HEK293T (cell line): ENCODE measurements around the gene RNFT2.

Experiments
- CTBP1 ChIP-seq: fragments of 450-650 bp; IDR thresholded peaks from 2 replicates; pipeline ENCODE4 v1.6.1; 2016; ENCODE audit warnings: borderline replicate concordance
- ELF4 ChIP-seq: fragments of 450-650 bp; IDR thresholded peaks from 2 replicates; pipeline ENCODE4 v1.6.1; 2017; ENCODE audit warnings: antibody characterized with exemption
- HDGF ChIP-seq: fragments of 450-650 bp; IDR thresholded peaks from 2 replicates; pipeline ENCODE4 v1.6.1; 2017; ENCODE audit warnings: antibody characterized with exemption, borderline replicate concordance
- SP1 ChIP-seq: fragments of 450-650 bp; IDR thresholded peaks from 2 replicates; pipeline ENCODE4 v1.6.1; 2017
- TF ChIP-seq, protein P1 (sequence below): fragments of 450-650 bp; IDR thresholded peaks from 2 replicates; pipeline ENCODE4 v1.6.1; 2016

DNA sequence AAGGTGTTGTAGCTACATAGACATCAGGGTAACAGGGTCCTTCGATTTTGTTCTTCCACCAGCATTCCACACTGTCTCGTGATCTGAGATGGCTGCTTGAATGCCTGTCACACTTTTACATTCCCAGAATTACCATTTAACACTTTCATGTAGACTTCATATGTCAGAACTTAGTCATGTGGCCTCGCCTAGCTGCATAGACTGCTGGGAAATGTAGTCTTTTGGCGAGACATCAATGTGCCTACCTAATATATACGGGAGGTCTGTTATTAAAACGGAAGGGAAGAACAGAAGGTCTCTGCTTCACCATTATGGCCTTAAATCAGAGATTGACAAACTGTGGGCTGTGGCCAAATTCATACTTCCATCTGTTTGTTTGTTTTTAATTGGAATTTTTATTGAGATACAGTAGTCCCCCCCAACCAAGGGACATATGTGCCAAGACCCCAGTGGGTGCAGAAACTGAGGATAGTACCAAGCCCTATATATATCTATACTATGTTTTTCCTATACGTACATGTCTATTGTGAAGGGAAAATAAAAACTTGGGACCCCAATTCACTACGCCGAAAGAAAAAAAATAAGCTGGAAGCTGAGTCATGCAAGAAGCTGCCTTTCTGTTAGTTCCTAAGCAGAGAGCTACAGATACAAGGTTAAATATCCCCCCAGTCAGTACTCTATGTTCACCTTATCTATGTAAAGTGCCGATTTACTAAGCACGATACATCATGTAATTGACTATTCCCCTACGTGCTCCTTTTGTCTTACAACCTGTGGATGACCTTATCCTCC lies 154.4 kb downstream of the RNFT2 start:
- TF ChIP-seq, protein P1, sequence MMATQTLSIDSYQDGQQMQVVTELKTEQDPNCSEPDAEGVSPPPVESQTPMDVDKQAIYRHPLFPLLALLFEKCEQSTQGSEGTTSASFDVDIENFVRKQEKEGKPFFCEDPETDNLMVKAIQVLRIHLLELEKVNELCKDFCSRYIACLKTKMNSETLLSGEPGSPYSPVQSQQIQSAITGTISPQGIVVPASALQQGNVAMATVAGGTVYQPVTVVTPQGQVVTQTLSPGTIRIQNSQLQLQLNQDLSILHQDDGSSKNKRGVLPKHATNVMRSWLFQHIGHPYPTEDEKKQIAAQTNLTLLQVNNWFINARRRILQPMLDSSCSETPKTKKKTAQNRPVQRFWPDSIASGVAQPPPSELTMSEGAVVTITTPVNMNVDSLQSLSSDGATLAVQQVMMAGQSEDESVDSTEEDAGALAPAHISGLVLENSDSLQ = no peak
- no peak for TF ChIP-seq HDGF
- TF ChIP-seq CTBP1 = no peak
- no peak for TF ChIP-seq SP1
- TF ChIP-seq ELF4 = no peak
